SK-N-MC (cell line): ENCODE results near the gene SLC46A1.

Experiments used
- EZH2 ChIP-seq: fragments of 200-600 bp; sonication (generic); IDR thresholded peaks from one replicate; pipeline ENCODE4 v1.6.1; 2017; ENCODE audit warnings: antibody characterized with exemption
- FOXP2 ChIP-seq: optimal IDR thresholded peaks from 2 replicates; pipeline ENCODE3; 2011; ENCODE audit warnings: mild to moderate bottlenecking, moderate library complexity; ENCODE audit not compliant: insufficient read depth; ENCODE audit errors: extremely low read length, control extremely low read depth
- POLR2AphosphoS5 ChIP-seq: IDR thresholded peaks from 2 replicates; pipeline ENCODE4 v1.6.1; 2012; ENCODE audit warnings: mild to moderate bottlenecking, low read depth, low read length, borderline replicate concordance

DNA sequence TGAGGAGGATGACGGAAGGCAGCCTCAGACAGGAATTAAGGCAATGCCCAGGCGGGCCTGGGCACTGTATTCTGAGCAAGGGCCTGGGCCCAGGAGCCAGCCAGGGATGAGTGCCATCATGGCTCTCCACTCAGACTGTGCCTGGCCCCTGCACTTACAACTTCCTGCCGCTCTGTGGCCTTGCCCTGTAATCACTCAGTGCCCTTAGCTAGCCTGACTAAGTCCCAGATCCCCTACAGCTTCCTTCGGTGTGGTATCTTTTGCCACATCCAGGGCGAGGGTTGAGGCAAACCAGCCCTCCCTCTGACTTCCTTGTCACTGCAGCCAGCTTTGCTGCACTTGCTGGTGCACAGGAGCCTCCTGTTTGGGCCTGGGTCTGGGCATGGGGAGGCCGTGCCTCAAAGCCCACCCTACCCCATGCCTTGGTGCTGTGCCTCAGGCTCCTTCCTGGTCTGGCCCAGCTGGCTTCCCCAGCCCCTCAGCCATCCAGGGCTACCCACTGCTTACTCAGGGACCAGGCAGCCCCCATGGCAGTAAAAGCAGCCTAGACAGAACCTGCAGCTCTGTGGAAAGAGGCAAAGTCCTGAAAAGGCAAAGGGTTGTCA, 9.3 kb downstream of the SLC46A1 start:
- TF ChIP-seq FOXP2, result no peak
- no peak for TF ChIP-seq EZH2
- TF ChIP-seq POLR2AphosphoS5, result no peak
